Muscle layer of colon (tissue), 2 donors: ENCODE data around the gene SIGLECL1.

Experiments used
- H3K27ac ChIP-seq: one replicate; pipeline ENCODE4 v1.7.0; 2013; ENCODE audit warnings: low read depth, mild to moderate bottlenecking, low read length, moderate library complexity
- H3K27me3 ChIP-seq, 2 donors: one replicate each; pipeline ENCODE4 v1.7.0; 2013; ENCODE audit warnings: low read length in 2 of 2, mild to moderate bottlenecking in 2 of 2; ENCODE audit not compliant: insufficient read depth in 2 of 2, control insufficient read depth in 1 of 2
- H3K36me3 ChIP-seq: one replicate; pipeline ENCODE4 v1.7.0; 2013; ENCODE audit warnings: mild to moderate bottlenecking, low read length; ENCODE audit not compliant: insufficient read depth
- H3K4me1 ChIP-seq: one replicate; pipeline ENCODE4 v1.7.0; 2013; ENCODE audit warnings: mild to moderate bottlenecking, low read length; ENCODE audit not compliant: insufficient read depth
- H3K4me3 ChIP-seq, 2 donors: one replicate each; pipeline ENCODE4 v1.7.0; 2013; ENCODE audit warnings: low read length in 2 of 2, low read depth in 1 of 2, mild to moderate bottlenecking in 1 of 2, moderate library complexity in 1 of 2
- H3K9ac ChIP-seq: one replicate; pipeline ENCODE4 v1.7.0; 2013; ENCODE audit warnings: low read length
- H3K9me3 ChIP-seq: one replicate; pipeline ENCODE4 v1.7.0; 2013; ENCODE audit warnings: mild to moderate bottlenecking, low read length
- donor health status: abdominal sarcoma.
- donor health status: Adenocarcinoma of cecum.

The SIGLECL1 gene

GRCh38 chr19:51282335-51282734, 31.5 kb downstream of the SIGLECL1 start:
- Histone ChIP-seq H3K9me3 (no peaks in the 10 kb centered on the region), H3K4me1 (no peaks in the 10 kb centered on the region), H3K27ac (no peak overlapping the region), H3K4me3 (no peak overlapping the region), H3K9ac (no peak overlapping the region), H3K27me3 (no peaks in the 10 kb centered on the region), H3K36me3 (no peaks in the 10 kb centered on the region)

- Histone ChIP-seq H3K4me3 (no peak overlapping the region), H3K36me3 (no peaks in the 10 kb centered on the region), H3K27me3 (no peaks in the 10 kb centered on the region)
Observed at GRCh38 chr19:51285682-51286081, 34.8 kb downstream of the SIGLECL1 start.

DNA sequence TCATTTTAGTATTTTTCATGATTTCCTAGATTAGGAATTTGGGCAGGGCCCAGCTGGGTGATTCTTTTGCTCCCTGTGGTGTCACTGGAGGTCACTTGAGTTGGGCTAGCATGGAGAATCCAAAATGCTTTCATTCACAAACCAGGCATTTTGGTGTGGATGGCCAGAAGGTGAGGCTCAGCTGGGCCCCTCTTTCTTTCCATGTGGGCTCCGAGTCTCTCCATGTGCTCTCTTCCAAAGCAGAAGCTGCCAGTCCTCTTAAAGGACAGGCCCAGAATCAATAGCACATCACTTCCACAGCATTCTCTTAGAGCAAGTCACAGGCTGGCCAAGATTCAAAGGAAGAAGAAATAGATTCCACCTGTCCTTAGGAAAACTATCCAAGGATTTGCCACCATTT, 38.8 kb downstream of the SIGLECL1 start:
- no peaks in the 10 kb centered on the region for H3K9me3 ChIP-seq
- no peak overlapping the region for H3K9ac ChIP-seq
- peaks cover 0 to 4% of the 10 kb centered on the region in 2 donors for H3K27me3 ChIP-seq
- H3K27ac ChIP-seq: no peak overlapping the region
- H3K36me3 ChIP-seq: no peaks in the 10 kb centered on the region
- H3K4me3 ChIP-seq: no peak overlapping the region
- H3K4me1 ChIP-seq: no peaks in the 10 kb centered on the region

More at GRCh38 chr19:51285682-51286081, 34.8 kb downstream of the SIGLECL1 start:
- H3K4me1 ChIP-seq: no peaks in the 10 kb centered on the region
- no peak overlapping the region for H3K9ac ChIP-seq
- no peaks in the 10 kb centered on the region for H3K9me3 ChIP-seq
- H3K27ac ChIP-seq: no peak overlapping the region

GRCh38 chr19:51292971-51293370, 42.1 kb downstream of the SIGLECL1 start:
- H3K27ac ChIP-seq: no peak overlapping the region

DNA sequence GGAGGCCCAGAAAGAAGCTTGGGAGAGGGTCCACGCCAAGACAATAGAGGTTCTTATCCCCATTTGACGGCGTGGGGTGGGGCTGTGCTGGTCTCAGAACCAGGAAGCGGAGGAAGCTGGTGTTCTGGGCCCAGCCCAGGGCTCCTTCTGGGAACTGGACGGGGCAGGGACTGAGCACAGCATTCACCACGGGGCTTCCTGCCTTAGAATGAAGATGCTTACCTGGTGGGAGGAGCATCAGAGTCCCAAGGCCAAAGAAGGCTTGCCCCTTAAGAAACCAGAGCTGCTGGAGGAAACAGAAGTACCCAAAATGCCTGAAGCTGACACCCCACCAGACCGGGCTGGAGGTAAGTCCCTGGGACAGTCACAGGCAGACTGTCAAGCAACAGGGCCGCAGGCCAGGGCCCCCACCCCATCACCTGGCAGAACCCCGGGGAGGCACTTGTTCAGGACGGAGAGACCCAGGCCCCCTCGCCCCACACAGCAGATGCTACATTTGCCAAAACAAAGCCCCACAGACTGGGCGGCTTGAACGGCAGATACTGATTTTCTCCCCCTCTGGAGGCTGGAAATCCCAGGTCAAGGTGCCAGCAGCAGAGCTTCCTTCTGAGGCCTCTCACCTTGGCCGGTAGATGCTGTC, 42.8 kb downstream of the SIGLECL1 start:
- Histone ChIP-seq H3K4me1 (no peaks in the 10 kb centered on the region), H3K9me3 (no peaks in the 10 kb centered on the region), H3K27me3 (peaks cover 0 to 9% of the 10 kb centered on the region in 2 donors), H3K27ac (no peak overlapping the region), H3K4me3 (no peak overlapping the region), H3K9ac (no peak overlapping the region), H3K36me3 (no peaks in the 10 kb centered on the region)

More at GRCh38 chr19:51292971-51293370, 42.1 kb downstream of the SIGLECL1 start:
- Histone ChIP-seq H3K9ac (no peak overlapping the region), H3K9me3 (no peaks in the 10 kb centered on the region), H3K4me1 (no peaks in the 10 kb centered on the region), H3K27me3 (peaks cover 0 to 9% of the 10 kb centered on the region in 2 donors), H3K4me3 (no peak overlapping the region), H3K36me3 (no peaks in the 10 kb centered on the region)

DNA sequence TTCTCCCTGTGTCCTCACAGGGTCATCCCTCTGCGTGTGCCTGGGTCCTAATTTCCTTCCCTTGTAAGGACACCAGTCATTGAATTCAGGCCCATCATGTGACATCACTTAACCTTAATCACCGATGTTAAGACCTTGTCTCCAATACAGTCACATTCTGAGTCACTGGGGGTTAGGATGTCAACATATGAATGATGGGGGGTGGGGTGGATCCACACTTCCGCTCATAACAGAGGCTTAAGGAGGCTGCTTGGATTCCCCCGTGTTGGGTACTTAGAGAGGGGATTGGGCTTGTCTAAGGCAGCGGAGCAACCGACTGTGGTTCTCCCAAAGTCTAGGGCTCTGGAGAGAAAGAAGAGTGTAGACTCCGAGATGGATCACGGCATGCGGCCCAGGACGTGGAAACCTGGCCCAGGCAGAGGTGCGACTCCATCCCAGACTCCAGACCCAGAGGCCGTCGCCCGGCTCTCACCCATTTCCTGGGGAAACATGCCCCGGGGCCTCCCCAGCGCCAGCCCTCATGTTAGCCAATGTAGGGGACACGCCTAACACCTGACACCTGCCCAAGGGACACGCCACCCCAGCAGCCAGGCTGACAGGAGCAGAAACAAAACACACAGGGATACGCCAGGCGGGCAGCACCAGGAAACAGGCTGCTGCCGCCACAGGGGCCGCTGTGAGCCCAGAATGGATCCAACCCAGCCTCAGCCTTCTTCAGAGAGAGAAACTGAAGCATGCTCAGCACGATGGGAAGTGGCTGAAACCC, 43.5 kb downstream of the SIGLECL1 start:
- Histone ChIP-seq H3K27ac (no peak overlapping the region), H3K9ac (no peak overlapping the region), H3K4me3 (no peak overlapping the region), H3K27me3 (peaks cover 0 to 9% of the 10 kb centered on the region in 2 donors), H3K36me3 (no peaks in the 10 kb centered on the region), H3K9me3 (no peaks in the 10 kb centered on the region), H3K4me1 (no peaks in the 10 kb centered on the region)

DNA sequence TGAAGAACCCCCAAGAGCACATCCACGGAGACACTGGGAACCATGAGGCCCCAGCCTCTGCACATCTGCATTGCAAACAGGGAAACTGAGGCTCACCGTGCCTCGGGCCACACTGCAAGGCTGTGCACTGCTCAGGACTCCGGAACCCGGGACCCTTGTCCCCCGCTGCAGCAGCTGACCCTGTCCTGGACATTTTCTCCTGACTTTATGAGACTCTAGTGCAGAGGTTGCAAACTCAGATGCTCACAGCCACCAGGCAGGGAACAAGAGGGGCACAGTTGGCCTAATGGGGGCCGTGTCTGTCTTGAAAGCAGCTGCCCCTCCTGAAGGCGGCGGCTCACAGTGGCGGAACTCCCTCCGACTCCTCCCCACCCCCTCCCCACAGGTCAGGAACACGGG, 44.1 kb downstream of the SIGLECL1 start:
- no peak overlapping the region for H3K4me3 ChIP-seq
- H3K4me1 ChIP-seq: no peaks in the 10 kb centered on the region
- H3K9ac ChIP-seq: no peak overlapping the region

DNA sequence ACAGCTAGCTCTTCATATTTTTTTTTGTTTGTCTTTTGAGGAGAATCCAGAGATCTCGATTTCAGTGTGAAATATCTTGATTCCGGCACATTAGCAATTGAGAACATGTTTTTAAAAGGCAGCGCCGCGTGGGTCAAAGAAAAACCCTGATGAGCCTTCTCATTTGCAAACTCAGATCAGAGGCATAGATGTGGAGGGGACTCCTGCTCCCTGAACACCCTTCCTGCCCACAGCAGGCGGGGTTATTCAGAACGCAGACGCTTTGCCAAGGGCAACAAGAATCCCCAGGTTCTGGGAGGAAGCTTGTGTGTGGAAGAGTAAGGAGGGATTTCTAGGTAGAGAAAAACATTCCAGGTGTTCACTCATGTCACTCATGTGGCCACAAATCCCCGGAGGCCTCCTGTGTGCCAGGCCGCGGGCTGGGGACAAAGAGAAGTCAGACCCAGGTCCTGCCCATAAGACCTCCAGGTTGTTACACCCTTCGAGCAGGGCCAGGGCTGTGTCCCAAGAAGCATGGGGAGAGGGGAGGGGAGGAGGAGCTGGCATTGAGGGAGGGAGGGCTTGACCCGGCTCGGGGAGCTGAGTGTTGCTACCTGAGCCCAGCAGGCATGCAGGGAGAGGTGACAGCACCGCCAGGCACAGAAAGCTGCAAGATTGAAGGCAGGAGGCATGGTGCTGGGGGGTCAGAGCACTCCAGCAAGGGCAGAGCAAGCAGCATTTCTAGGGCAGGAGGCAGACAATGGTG, 44.7 kb downstream of the SIGLECL1 start:
- no peaks in the 10 kb centered on the region for H3K36me3 ChIP-seq
- no peak overlapping the region for H3K4me3 ChIP-seq
- H3K4me1 ChIP-seq: no peaks in the 10 kb centered on the region
- H3K9me3 ChIP-seq: no peaks in the 10 kb centered on the region
- H3K27ac ChIP-seq: no peak overlapping the region
- H3K27me3 ChIP-seq: peaks cover 0 to 9% of the 10 kb centered on the region in 2 donors
- no peak overlapping the region for H3K9ac ChIP-seq

More for the DNA sequence above, 44.1 kb downstream of the SIGLECL1 start:
- Histone ChIP-seq H3K9me3 (no peaks in the 10 kb centered on the region), H3K36me3 (no peaks in the 10 kb centered on the region), H3K27ac (no peak overlapping the region), H3K27me3 (peaks cover 0 to 9% of the 10 kb centered on the region in 2 donors)

DNA sequence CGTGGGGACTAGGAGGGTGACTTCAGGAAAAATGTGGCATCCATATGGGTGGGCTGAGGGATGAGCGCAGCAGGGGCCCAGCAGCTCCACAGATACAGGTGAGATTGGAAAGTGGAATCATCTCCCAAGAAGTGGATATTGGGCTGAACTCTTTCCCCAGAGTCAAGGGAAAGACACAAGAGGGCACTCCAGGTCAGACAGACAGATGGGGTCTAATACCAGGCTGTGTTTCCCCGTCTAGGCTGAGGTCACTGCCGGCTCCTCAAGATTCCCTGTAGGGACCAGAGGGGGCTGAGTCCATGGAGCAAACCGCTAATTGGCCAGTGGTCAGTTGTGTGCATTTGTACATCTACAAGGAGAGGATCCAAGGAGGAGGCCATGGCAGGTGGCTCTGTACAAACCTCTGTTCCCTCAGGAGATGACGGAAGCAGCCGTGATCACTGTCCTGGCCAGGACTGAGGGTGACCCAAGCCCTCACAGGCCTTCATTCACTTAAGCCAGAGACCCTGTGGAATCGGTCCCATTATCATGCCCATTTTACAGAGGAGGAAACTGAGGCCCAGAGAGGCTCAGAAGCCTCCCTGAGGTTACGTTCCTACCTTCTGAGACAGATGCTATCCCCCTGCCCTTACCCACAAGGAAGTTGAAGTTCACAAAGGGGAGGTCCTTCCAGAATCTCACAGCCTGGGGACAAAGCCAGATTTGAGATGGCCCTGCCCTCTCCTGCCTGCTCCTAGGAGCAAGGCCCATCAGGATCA, 45.6 kb downstream of the SIGLECL1 start:
- Histone ChIP-seq H3K27me3 (peaks cover 0 to 9% of the 10 kb centered on the region in 2 donors), H3K9ac (no peak overlapping the region), H3K4me3 (no peak overlapping the region), H3K27ac (no peak overlapping the region), H3K36me3 (no peaks in the 10 kb centered on the region), H3K4me1 (no peaks in the 10 kb centered on the region), H3K9me3 (no peaks in the 10 kb centered on the region)

DNA sequence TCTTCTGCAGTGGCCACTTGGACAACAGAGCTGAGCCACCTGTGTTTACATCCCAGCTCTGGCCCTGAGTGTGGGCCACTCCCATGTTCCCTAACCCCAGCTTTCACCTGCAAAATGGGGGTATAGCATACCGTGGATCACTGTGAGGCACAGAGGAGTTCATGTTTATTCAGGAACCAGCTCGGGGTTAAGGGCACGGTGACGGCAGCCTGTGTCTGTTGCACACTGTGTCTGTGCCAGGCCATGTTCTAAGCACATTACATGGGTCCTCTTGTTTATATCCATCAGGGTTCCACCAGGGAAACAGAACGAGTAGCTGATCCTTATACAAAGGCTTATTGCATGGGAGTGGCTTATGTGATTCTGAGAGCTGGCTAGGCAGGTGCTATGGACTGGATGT, 46.5 kb downstream of the SIGLECL1 start:
- Histone ChIP-seq H3K27me3 (peaks cover 0 to 9% of the 10 kb centered on the region in 2 donors), H3K36me3 (no peaks in the 10 kb centered on the region), H3K9ac (no peak overlapping the region), H3K27ac (no peak overlapping the region), H3K4me3 (no peak overlapping the region), H3K4me1 (no peaks in the 10 kb centered on the region), H3K9me3 (no peaks in the 10 kb centered on the region)

DNA sequence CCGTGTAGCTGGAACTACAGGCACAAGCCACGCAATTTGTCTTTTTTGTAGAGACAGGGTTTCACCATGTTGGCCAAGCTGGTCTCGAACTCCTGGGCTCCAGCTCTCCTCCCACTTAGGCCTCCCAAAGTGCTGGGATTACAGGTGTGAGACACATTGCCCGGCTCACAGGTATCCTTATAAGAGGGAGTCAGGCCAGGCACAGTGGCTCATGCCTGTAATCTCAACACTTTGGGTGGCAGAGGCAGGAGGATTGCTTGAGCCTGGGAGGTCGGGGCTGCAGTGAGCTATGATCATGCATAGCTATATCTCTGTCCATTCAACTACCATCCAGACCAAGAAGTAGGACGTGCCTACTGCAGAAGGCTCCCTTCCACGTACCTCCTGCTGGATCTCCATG, 50.4 kb downstream of the SIGLECL1 start:
- H3K27ac ChIP-seq: no peak overlapping the region
- no peaks in the 10 kb centered on the region for H3K36me3 ChIP-seq
- no peaks in the 10 kb centered on the region for H3K27me3 ChIP-seq
- H3K9ac ChIP-seq: no peak overlapping the region
- H3K4me3 ChIP-seq: no peak overlapping the region
- no peaks in the 10 kb centered on the region for H3K4me1 ChIP-seq
- H3K9me3 ChIP-seq: peaks cover 8% of the 10 kb centered on the region
